Panc1 (cell line): Measurements from ENCODE around the gene PSMB10. TPM values are rescaled to one million over a fixed set of nuclear protein-coding genes. Genes with fewer than 3 reads are reported as not detected.

Source experiments
- ATAC-seq: fragments of 200-7000 bp; cut with Tn5 transposase; 2 replicates; pipeline ENCODE4 v1.9.1; 2020; ENCODE audit warnings: mild to moderate bottlenecking, moderate library complexity
- BruUV-seq: library from RNA; stranded (reverse); fragments of 400-500 nt; replicated peaks from 2 replicates; lab custom pipeline; 2021; lab: Mats Ljungman, UMichigan
- CTCF ChIA-PET: fragments of 300-600 bp; sonication (Branson Sonifier 250); formaldehyde crosslinking; loops from one replicate; lab custom pipeline; 2022; ENCODE audit warnings: antibody characterized with exemption; lab: Charles Lee
- POLR2A ChIA-PET: fragments of 300-600 bp; sonication (Branson Sonifier 250); formaldehyde crosslinking; loops from one replicate; lab custom pipeline; 2022; ENCODE audit warnings: antibody characterized with exemption; lab: Charles Lee
- DNase-seq: peaks from one replicate; pipeline ENCODE4 v3.0.0-alpha.2; 2010; ENCODE audit warnings: low read depth, low spot score
- H3K27ac ChIP-seq: 2 replicates; pipeline ENCODE4 v1.5.1; 2011; ENCODE audit warnings: mild to moderate bottlenecking, low read length, inconsistent platforms
- H3K27me3 ChIP-seq: fragments of 200-500 bp; sonication (Bioruptor generic); 2 replicates; pipeline ENCODE4 v1.6.0; 2014; ENCODE audit warnings: low read length, inconsistent platforms; ENCODE audit not compliant: control insufficient read depth, insufficient read depth
- H3K36me3 ChIP-seq: fragments of 200-500 bp; sonication (Bioruptor generic); 2 replicates; pipeline ENCODE4 v1.5.1; 2014; ENCODE audit warnings: inconsistent platforms, mild to moderate bottlenecking, low read length, moderate library complexity; ENCODE audit not compliant: control insufficient read depth, insufficient read depth
- H3K4me1 ChIP-seq: 2 replicates; pipeline ENCODE4 v1.5.1; 2011; ENCODE audit warnings: inconsistent platforms, mild to moderate bottlenecking, low read length, moderate library complexity; ENCODE audit not compliant: control insufficient read depth, insufficient read depth
- H3K4me3 ChIP-seq, 2 experiments: 2 replicates each; pipeline ENCODE4 v1.5.1; 2011 to 2012; ENCODE audit warnings: low read depth in 2 of 2, low read length in 2 of 2, mild to moderate bottlenecking in 2 of 2, inconsistent platforms in 1 of 2, moderate library complexity in 1 of 2
- H3K9me3 ChIP-seq: fragments of 200-500 bp; sonication (Bioruptor generic); 2 replicates; pipeline ENCODE4 v1.5.1; 2014; ENCODE audit warnings: low read depth, mild to moderate bottlenecking, inconsistent platforms, low read length, moderate library complexity; ENCODE audit not compliant: control insufficient read depth, insufficient read depth
- CTCF ChIP-seq: fragments of 450-650 bp; IDR thresholded peaks from 2 replicates; pipeline ENCODE4 v1.5.1; 2017; ENCODE audit warnings: mild to moderate bottlenecking
- POLR2AphosphoS5 ChIP-seq: IDR thresholded peaks from 2 replicates; pipeline ENCODE4 v1.6.1; 2012; ENCODE audit warnings: mild to moderate bottlenecking, low read depth, low read length, moderate library complexity
- REST ChIP-seq, 2 experiments: IDR thresholded peaks; 2 replicates each; pipeline ENCODE4 v1.6.1; 2011 to 2012; ENCODE audit warnings: low read depth in 2 of 2, control low read depth in 1 of 2, low read length in 1 of 2, mild to moderate bottlenecking in 1 of 2, moderate library complexity in 1 of 2; ENCODE audit not compliant: insufficient read depth in 1 of 2
- SIN3A ChIP-seq: IDR thresholded peaks from 2 replicates; pipeline ENCODE4 v1.6.1; 2012; ENCODE audit warnings: low read depth, mild to moderate bottlenecking, low read length, moderate library complexity, borderline replicate concordance; ENCODE audit not compliant: insufficient read depth
- TCF7L2 ChIP-seq: IDR thresholded peaks from 2 replicates; pipeline ENCODE4 v1.6.1; 2011; ENCODE audit warnings: mild to moderate bottlenecking, low read depth, low read length, inconsistent platforms
- in situ Hi-C: cut with HindIII; loops from 2 replicates; pipeline ENCODE4 v1.10.0; 2016; ENCODE audit warnings: low sequenced_read_pairs, low pct_unique_long_range_greater_than_20kb
- intact Hi-C: fragments of 100-400 bp; cut with micrococcal nuclease; formaldehyde crosslinking; loops from one replicate; pipeline ENCODE4 v1.10.0; 2022; ENCODE audit not compliant: unreplicated experiment
- total RNA-seq: library from RNA; stranded (reverse); gene quantifications from one replicate; pipeline ENCODE4 v1.2.1, GENCODE V29; 2021; ENCODE audit not compliant: unreplicated experiment

Gene PSMB10
- total RNA-seq, 1 experiment from 2014 or later: 47.7 TPM

GRCh38 chr16:67979955-67980678 is 43.5 kb upstream of the PSMB10 start, which contains the start of gene DPEP3:
TSS of gene DPEP3 (minus strand) at chr16:67980499. CDS start at chr16:67980380, 119 bp downstream.
- CTCF ChIA-PET: no interaction called here
- in situ Hi-C loops: no loop called here
- POLR2A ChIA-PET: no interaction called here
- ATAC-seq (no peak), DNase-seq (no peak)
- Histone ChIP-seq H3K27ac (no peak within 1 kb of the TSS), H3K4me1 (no peaks in the 10 kb centered on the region; the same call in 1 of the 2 replicates), H3K4me3 (no peak within 1 kb of the TSS), H3K27me3 (no peaks in the 10 kb centered on the region), H3K36me3 (no peaks in the 10 kb centered on the region), H3K9me3 (no peaks in the 10 kb centered on the region)
- no peak for TF ChIP-seq TCF7L2
- no peak for TF ChIP-seq CTCF
- no peak for TF ChIP-seq REST (IDR thresholded peaks at IDR 0.05; ENCODE audit: insufficient read depth in 1 of 2, low read depth in 2 of 2, low read length in 1 of 2)
- TF ChIP-seq SIN3A: no peak
- no peak for TF ChIP-seq POLR2AphosphoS5
- intact Hi-C loops: no loop called here
- no TSS peak for BruUV-seq

GRCh38 chr16:67977469-67978227 is 41.0 kb upstream of the PSMB10 start:
- Histone ChIP-seq H3K27me3 (no peaks in the 10 kb centered on the region), H3K4me1 (no peaks in the 10 kb centered on the region), H3K27ac (no peak overlapping the region), H3K36me3 (no peaks in the 10 kb centered on the region), H3K4me3 (no peak overlapping the region), H3K9me3 (no peaks in the 10 kb centered on the region)
- DNase-seq: no peak
- no peak for TF ChIP-seq SIN3A
- TF ChIP-seq TCF7L2: no peak
- no peak for TF ChIP-seq REST (IDR thresholded peaks at IDR 0.05; ENCODE audit: insufficient read depth in 1 of 2, low read depth in 2 of 2, low read length in 1 of 2)
- TF ChIP-seq CTCF: no peak
- no peak for TF ChIP-seq POLR2AphosphoS5
- no peak for ATAC-seq
- intact Hi-C loops: no loop called here
- ChIA-PET CTCF (no interaction called here), POLR2A (no interaction called here)
- no TSS peak for BruUV-seq
- in situ Hi-C loops: no loop called here
